Common myeloid progenitor, CD34-positive (primary cell): ENCODE measurements around the gene SDR9C7.
"Not testable (repeated sequence)": the region's sequence is repeated elsewhere in the genome, so short reads cannot be mapped to it uniquely, and the experiment has no call there.

Experiments
- CTCF ChIA-PET: fragments of 350-600 bp; sonication (Branson Sonifier 250); formaldehyde crosslinking; loops from one replicate; lab custom pipeline; 2021; ENCODE audit warnings: antibody characterized with exemption; lab: Charles Lee
- POLR2A ChIA-PET: fragments of 350-600 bp; sonication (Branson Sonifier 250); formaldehyde crosslinking; loops from one replicate; lab custom pipeline; 2021; ENCODE audit warnings: antibody characterized with exemption; lab: Charles Lee
- DNase-seq, 3 donors: peaks; one replicate each; pipeline versions ENCODE4 v3.0.0 to v3.0.0-alpha.2; 2013
- H3K27ac ChIP-seq, 2 experiments: 1 replicate in 1 of 2; 2 replicates in 1 of 2; pipeline ENCODE4 v1.7.0; 2013; ENCODE audit warnings: inconsistent platforms in 2 of 2, low read length in 2 of 2, mild to moderate bottlenecking in 2 of 2, low read depth in 1 of 2, moderate library complexity in 1 of 2; ENCODE audit not compliant: severe bottlenecking in 2 of 2, insufficient read depth in 1 of 2, poor library complexity in 1 of 2
- H3K27me3 ChIP-seq, 5 experiments: replicated peaks in 2 of 5; 1 replicate in 3 of 5; 2 replicates in 2 of 5; pipeline versions ENCODE4 v1.6.1 to v1.7.0; 2013; ENCODE audit warnings: low read length in 4 of 5, mild to moderate bottlenecking in 2 of 5, moderate library complexity in 2 of 5, inconsistent platforms in 1 of 5; ENCODE audit not compliant: insufficient read depth in 5 of 5, control insufficient read depth in 4 of 5
- H3K36me3 ChIP-seq, 4 experiments: 1 replicate in 2 of 4; 2 replicates in 2 of 4; pipeline versions ENCODE4 v1.6.1 to v1.7.0; 2013; ENCODE audit warnings: low read length in 3 of 4, control low read depth in 1 of 4, mild to moderate bottlenecking in 1 of 4; ENCODE audit not compliant: control insufficient read depth in 4 of 4, insufficient read depth in 4 of 4
- H3K4me1 ChIP-seq, 4 experiments: 1 replicate in 3 of 4; 2 replicates in 1 of 4; pipeline versions ENCODE4 v1.6.1 to v1.7.1; 2013; ENCODE audit warnings: low read length in 3 of 4, mild to moderate bottlenecking in 3 of 4, control low read depth in 1 of 4, inconsistent platforms in 1 of 4, moderate library complexity in 1 of 4; ENCODE audit not compliant: control insufficient read depth in 4 of 4, insufficient read depth in 4 of 4; ENCODE audit errors: control extremely low read depth in 1 of 4
- H3K4me3 ChIP-seq, 7 experiments: 1 replicate in 4 of 7; 2 replicates in 3 of 7; pipeline versions ENCODE4 v1.5.1 to v1.7.0; 2013; ENCODE audit warnings: mild to moderate bottlenecking in 7 of 7, low read length in 6 of 7, moderate library complexity in 6 of 7, inconsistent platforms in 2 of 7, low read depth in 2 of 7, control low read depth in 1 of 7; ENCODE audit not compliant: insufficient read depth in 4 of 7, control insufficient read depth in 1 of 7; ENCODE audit errors: extremely low read depth in 1 of 7
- H3K9me3 ChIP-seq, 5 experiments: 1 replicate in 4 of 5; 2 replicates in 1 of 5; pipeline versions ENCODE4 v1.6.1 to v1.7.1; 2013; ENCODE audit warnings: low read length in 4 of 5, mild to moderate bottlenecking in 2 of 5, inconsistent platforms in 1 of 5, low read depth in 1 of 5, moderate library complexity in 1 of 5; ENCODE audit not compliant: control insufficient read depth in 4 of 5, insufficient read depth in 2 of 5; ENCODE audit errors: control extremely low read depth in 1 of 5
- WGBS: methylation state at CpG from one replicate; pipeline ENCODE4 v1.1.5; 2013; ENCODE audit not compliant: insufficient coverage; 5-methylcytosine and 5-hydroxymethylcytosine counted together

The SDR9C7 gene

GRCh38 chr12:56978397-56979138 is 44.4 kb upstream of the SDR9C7 start:
- no peak overlapping the region for H3K27ac ChIP-seq
- ChIA-PET CTCF (interaction anchor here (1.2 to 1.4 kb wide), 2 partner anchors 24 to 25 kb away, joined by 3 to 4 read pairs; no protein-coding TSS in a partner anchor), POLR2A (no interaction called here)
- no peaks in the 10 kb centered on the region for H3K9me3 ChIP-seq
- 100% methylated on average over 3 of the region's 3 CpGs for WGBS
- no peaks in the 10 kb centered on the region for H3K36me3 ChIP-seq
- no peak overlapping the region for H3K4me3 ChIP-seq
- H3K27me3 ChIP-seq, result no peaks in the 10 kb centered on the region
- DNase-seq, result no peak
- H3K4me1 ChIP-seq, result no peaks in the 10 kb centered on the region

GRCh38 chr12:56977361-56977760 is 43.2 kb upstream of the SDR9C7 start:
- H3K27ac ChIP-seq, CTCF ChIA-PET, H3K4me1 ChIP-seq, H3K9me3 ChIP-seq, H3K4me3 ChIP-seq, POLR2A ChIA-PET, H3K27me3 ChIP-seq, DNase-seq, H3K36me3 ChIP-seq: not testable (repeated sequence)
- WGBS, result 100% methylated on average over 1 of the region's 4 CpGs

GRCh38 chr12:56974224-56974623 is 40.0 kb upstream of the SDR9C7 start:
- CTCF ChIA-PET, DNase-seq, H3K36me3 ChIP-seq, H3K27ac ChIP-seq, H3K4me3 ChIP-seq, H3K9me3 ChIP-seq, H3K27me3 ChIP-seq, H3K4me1 ChIP-seq, POLR2A ChIA-PET: not testable (repeated sequence)
- WGBS, result 100% methylated on average over 2 of the region's 3 CpGs

GRCh38 chr12:56968910-56969309 is 34.7 kb upstream of the SDR9C7 start:
- CTCF ChIA-PET, POLR2A ChIA-PET: not testable (repeated sequence)
- 50% methylated on average over 1 of the region's 6 CpGs for WGBS

GRCh38 chr12:56965997-56966642 is 31.9 kb upstream of the SDR9C7 start:
- H3K27ac ChIP-seq, DNase-seq, CTCF ChIA-PET, H3K9me3 ChIP-seq, H3K4me3 ChIP-seq, H3K4me1 ChIP-seq, POLR2A ChIA-PET, H3K27me3 ChIP-seq, H3K36me3 ChIP-seq: not testable (repeated sequence)
- WGBS, result 94% methylated on average over 14 of the region's 15 CpGs

More at GRCh38 chr12:56968910-56969309, 34.7 kb upstream of the SDR9C7 start:
- H3K27me3 ChIP-seq, H3K36me3 ChIP-seq, H3K4me1 ChIP-seq, H3K9me3 ChIP-seq, DNase-seq, H3K27ac ChIP-seq, H3K4me3 ChIP-seq: not testable (repeated sequence)

- CTCF ChIA-PET, POLR2A ChIA-PET, H3K9me3 ChIP-seq, H3K4me1 ChIP-seq, H3K4me3 ChIP-seq, DNase-seq, H3K36me3 ChIP-seq, H3K27ac ChIP-seq, H3K27me3 ChIP-seq: not testable (repeated sequence)
- WGBS, result no CpG with 5 or more reads among the region's 4 CpGs
These were observed 30.9 kb upstream of the SDR9C7 start for GRCh38 chr12:56965124-56965523.

- H3K4me1 ChIP-seq, DNase-seq, H3K27me3 ChIP-seq, H3K4me3 ChIP-seq, H3K27ac ChIP-seq, POLR2A ChIA-PET, H3K36me3 ChIP-seq, H3K9me3 ChIP-seq, CTCF ChIA-PET: not testable (repeated sequence)
- WGBS, result no CpG with 5 or more reads among the region's 27 CpGs
These were observed 29.3 kb upstream of the SDR9C7 start for GRCh38 chr12:56963557-56963956.
